Hematopoietic multipotent progenitor cell (in vitro differentiated cells): ENCODE measurements around the gene RSBN1. TPM values are rescaled to one million over a fixed set of nuclear protein-coding genes. Genes with fewer than 3 reads are reported as not detected.
"Not testable (repeated sequence)": the region's sequence is repeated elsewhere in the genome, so short reads cannot be mapped to it uniquely, and the experiment has no call there.

Experiments used
- DNase-seq, 3 donors: peaks; one replicate each; pipeline ENCODE4 v3.0.0-alpha.2; 2011 to 2015; ENCODE audit warnings: low read depth in 2 of 3, low spot score in 2 of 3
- total RNA-seq: library from RNA; depleted of rRNA; stranded (reverse); fragments of >200 nt; gene quantifications from one replicate; pipeline ENCODE4 v1.2.3, GENCODE V29; 2012

Gene RSBN1
- total RNA-seq = 19.9 TPM

GRCh38 chr1:113811888-113812660 lies at the start of gene RSBN1:
RSBN1 (minus strand) TSS chr1:113812476; CDS start chr1:113812412, 64 bp downstream.
- peak; percentile 92 to 99 (median 99) for DNase-seq

GRCh38 chr1:113861641-113862040 lies 49.4 kb upstream of the RSBN1 start:
- peak in 1 of 3 donors; percentile 39 for DNase-seq

- no peak for DNase-seq
Observed at GRCh38 chr1:113860891-113861290, 48.6 kb upstream of the RSBN1 start.

DNA sequence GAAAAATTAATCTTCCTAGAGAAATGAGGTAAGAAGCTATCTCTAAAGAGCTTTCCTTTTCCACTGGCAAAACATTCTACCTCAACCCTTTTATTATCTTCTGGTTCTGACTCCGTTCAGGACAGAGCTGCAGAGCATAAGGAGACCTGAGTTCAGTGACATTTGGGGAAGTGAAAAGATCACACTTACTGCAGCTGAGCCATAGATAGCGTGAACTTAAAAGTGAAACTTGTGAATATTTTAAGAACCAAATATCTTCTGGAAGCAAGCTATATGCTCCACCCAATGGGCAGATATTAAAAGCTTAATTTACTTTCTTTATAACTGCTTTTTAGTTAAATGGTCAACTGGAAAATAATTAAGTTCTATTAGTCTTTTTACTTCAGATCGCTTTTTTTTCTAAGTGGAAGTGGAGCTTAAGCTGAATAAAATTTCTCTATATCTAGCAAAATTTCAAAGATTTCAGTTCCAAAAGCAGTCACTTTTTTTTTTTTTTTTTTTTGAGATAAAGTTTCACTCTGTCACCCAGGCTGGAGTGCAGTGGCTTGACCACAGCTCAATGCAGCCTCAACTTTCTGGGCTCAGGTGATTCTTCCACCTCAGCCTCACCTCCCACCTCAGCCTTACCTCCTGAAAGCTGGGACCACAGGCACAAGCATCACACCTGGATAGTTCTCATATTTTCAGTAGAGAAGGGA lies 47.4 kb upstream of the RSBN1 start:
- peak in 2 of 3 donors; percentile 37 to 67 for DNase-seq

- DNase-seq = no peak
Observed at GRCh38 chr1:113858982-113859381, 46.7 kb upstream of the RSBN1 start.

GRCh38 chr1:113858418-113858817 lies 46.1 kb upstream of the RSBN1 start:
- DNase-seq = no peak

- peak in 1 of 3 donors; percentile 28 for DNase-seq
Observed at GRCh38 chr1:113857776-113858175, 45.5 kb upstream of the RSBN1 start.

DNA sequence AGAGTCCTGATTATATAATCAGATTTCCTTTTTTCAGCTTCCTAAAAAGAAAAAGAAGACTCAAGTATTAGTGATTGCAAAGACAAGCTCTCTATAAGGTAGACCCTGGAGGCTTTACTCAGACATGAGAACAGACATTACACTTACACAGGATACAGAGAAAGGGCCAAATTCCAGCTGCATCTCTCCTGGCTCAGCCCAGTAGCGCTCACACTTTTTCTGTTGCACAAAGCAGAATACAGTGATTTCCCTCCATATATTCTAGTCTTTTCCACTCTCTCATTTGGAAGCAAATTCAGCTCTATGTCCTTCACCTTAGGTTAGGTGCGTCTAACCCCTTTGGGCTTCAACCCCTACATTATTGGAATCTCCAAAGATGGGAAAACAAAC lies 44.1 kb upstream of the RSBN1 start:
- no peak for DNase-seq

GRCh38 chr1:113855630-113856400 lies 43.5 kb upstream of the RSBN1 start:
- no peak for DNase-seq

DNA sequence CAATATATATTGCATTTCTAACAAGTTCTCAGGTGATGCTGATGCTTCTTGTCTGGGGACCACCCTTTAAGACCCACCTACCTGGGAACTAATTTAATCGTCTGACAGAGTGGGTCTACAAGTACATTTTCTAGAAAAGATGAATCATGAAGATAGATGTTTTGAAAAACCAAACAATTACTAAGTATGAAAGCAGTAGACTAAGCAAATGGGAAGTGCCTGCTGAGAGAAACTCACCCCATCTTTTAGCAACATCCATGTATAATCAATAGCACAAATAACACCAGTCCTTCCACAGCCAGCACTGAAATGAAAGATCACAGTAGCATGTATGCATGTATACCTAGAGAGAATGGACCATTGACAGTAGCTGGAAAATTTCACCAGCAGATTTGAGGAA lies 42.0 kb upstream of the RSBN1 start:
- no peak for DNase-seq

- DNase-seq = not testable (repeated sequence)
Observed at GRCh38 chr1:113852694-113853093, 40.4 kb upstream of the RSBN1 start.

- no peak for DNase-seq
Observed at GRCh38 chr1:113850127-113850796, 38.0 kb upstream of the RSBN1 start.

- DNase-seq = no peak
Observed at GRCh38 chr1:113849072-113849471, 36.8 kb upstream of the RSBN1 start.

DNA sequence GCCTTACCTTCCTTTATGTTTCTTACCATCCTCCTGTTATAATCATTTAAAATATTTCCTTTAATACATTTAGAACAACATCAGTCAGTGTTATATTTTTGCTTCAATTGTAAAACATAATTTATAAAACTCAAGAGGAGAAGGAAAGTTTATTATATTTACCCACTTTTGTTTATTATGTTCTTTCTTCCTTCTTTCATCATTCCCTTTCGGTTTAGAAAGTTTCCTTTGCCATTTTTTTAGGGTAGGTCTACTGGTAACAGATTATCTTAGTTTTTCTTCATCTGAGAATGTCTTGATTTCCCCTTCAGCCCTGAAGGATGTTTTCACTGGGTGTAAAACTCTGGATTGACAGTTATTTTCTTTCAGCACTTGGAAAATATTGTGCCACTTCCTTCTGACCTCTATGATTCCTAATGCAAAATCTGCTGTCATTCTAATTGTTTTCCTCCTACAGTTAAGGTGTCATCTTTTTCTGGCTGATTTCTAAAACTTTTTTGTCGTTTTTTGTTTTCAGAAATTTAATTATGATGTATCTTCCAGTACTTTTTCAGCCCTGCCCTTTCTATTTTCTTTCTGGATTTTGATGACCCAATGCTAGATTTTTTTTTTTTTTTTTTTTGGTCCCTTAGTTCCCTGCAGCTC lies 34.2 kb upstream of the RSBN1 start:
- DNase-seq = peak in 1 of 3 donors; percentile 23

- DNase-seq = no peak
Observed at GRCh38 chr1:113836534-113836933, 24.3 kb upstream of the RSBN1 start.

GRCh38 chr1:113835686-113836290 lies 23.5 kb upstream of the RSBN1 start:
- DNase-seq = peak; percentile 31 to 84 (median 39)

DNA sequence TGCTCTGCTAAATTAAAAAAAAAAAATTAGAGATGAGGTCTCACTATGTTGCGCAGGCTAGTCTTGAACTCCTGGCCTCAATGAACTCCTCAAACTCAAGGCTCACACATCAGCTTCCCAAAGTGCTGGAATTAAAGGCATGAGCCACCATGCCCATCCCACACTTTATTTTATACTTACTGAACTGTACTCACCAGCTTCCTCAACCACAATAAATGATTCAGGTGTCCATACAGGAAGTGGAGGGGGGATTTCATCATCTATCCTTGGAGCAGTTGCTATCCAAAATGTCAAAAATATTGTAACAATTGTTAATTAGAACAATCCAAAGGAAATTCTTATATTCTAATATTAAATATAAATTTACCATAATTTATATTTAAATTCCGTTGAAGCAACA lies 22.4 kb upstream of the RSBN1 start:
- no peak for DNase-seq

DNA sequence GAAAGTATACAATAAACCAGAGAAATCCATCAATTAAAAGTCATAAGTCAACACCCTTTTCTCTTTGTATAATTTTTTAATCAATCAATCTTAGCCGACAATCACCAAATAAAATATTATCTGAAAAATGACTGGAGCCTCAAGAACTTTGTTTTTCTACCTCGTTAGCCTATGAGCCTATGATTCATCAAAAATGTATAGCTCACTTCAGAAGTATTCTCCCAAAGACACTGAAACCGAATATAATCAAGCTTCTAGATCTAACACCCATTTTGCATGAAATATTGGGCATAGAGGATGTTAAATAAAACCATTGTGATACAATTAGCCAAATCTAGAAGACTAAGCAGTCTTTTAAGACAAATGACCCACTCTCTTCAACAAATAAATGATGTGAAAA lies 17.8 kb upstream of the RSBN1 start:
- no peak for DNase-seq

GRCh38 chr1:113821916-113822315 lies 9.6 kb upstream of the RSBN1 start:
- no peak for DNase-seq

DNA sequence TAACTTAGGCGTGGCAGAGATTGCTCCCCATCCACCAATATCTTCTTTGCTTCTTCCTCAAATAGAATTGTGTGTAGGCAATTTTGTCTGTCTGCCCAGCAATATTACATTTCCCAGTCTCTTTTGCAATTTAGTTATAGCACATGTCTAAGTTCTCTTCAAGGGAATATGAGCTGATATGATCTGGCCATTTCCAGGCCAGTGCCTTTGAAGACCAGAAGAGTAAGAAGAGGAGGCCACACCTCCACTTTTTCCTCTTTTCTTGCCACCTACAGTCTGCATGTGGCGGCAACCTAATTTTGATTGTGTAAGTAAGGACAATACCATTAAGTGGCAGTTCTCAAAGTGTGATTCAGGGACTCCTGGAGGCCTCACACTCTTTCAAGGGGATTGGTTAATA lies 6.3 kb upstream of the RSBN1 start:
- DNase-seq = no peak
